GM23248 (cell line): ENCODE data around the gene GALNT17. TPM values are rescaled to one million over a fixed set of nuclear protein-coding genes. Genes with fewer than 3 reads are reported as not detected.

ENCODE experiments used
- DNase-seq: peaks from one replicate; pipeline ENCODE4 v3.0.0-alpha.2; 2015
- H2AFZ ChIP-seq: fragments of 200-600 bp; sonication (generic); 2 replicates; pipeline ENCODE4 v1.6.1; 2016; ENCODE audit warnings: antibody characterized with exemption
- H3F3A ChIP-seq: fragments of 200-600 bp; sonication (generic); 2 replicates; pipeline ENCODE4 v1.6.1; 2016; ENCODE audit warnings: mild to moderate bottlenecking, antibody characterized with exemption, mixed run types; ENCODE audit not compliant: insufficient read depth
- H3K27ac ChIP-seq: fragments of 200-600 bp; sonication (generic); 2 replicates; pipeline ENCODE4 v1.5.1; 2016; ENCODE audit warnings: mild to moderate bottlenecking
- H3K27me3 ChIP-seq: fragments of 200-600 bp; sonication (generic); replicated peaks from 2 replicates; pipeline ENCODE4 v1.6.1; 2016; ENCODE audit warnings: mild to moderate bottlenecking; ENCODE audit not compliant: insufficient read depth
- H3K36me3 ChIP-seq: fragments of 200-600 bp; sonication (generic); 2 replicates; pipeline ENCODE4 v1.6.1; 2016; ENCODE audit warnings: low read depth, mild to moderate bottlenecking
- H3K4me1 ChIP-seq: fragments of 200-600 bp; sonication (generic); 2 replicates; pipeline ENCODE4 v1.6.1; 2016; ENCODE audit warnings: mild to moderate bottlenecking; ENCODE audit not compliant: insufficient read depth
- H3K4me2 ChIP-seq: fragments of 200-600 bp; sonication (generic); one replicate; pipeline ENCODE4 v1.6.1; 2016; ENCODE audit warnings: mild to moderate bottlenecking; ENCODE audit not compliant: unreplicated experiment
- H3K4me3 ChIP-seq: fragments of 200-600 bp; sonication (generic); 2 replicates; pipeline ENCODE4 v1.5.1; 2016; ENCODE audit warnings: mild to moderate bottlenecking
- H3K79me2 ChIP-seq: fragments of 200-600 bp; sonication (generic); 2 replicates; pipeline ENCODE4 v1.6.1; 2016; ENCODE audit warnings: mild to moderate bottlenecking; ENCODE audit not compliant: insufficient read depth
- H3K9ac ChIP-seq: fragments of 200-600 bp; sonication (generic); 2 replicates; pipeline ENCODE4 v1.6.1; 2016; ENCODE audit warnings: mild to moderate bottlenecking
- H3K9me2 ChIP-seq: fragments of 200-600 bp; sonication (generic); 2 replicates; pipeline ENCODE4 v1.6.1; 2016; ENCODE audit warnings: mixed run types, mild to moderate bottlenecking, moderate library complexity; ENCODE audit not compliant: insufficient read depth
- H3K9me3 ChIP-seq: fragments of 200-600 bp; sonication (generic); one replicate; pipeline ENCODE4 v1.6.1; 2017; ENCODE audit warnings: low read depth
- H4K20me1 ChIP-seq: fragments of 200-600 bp; sonication (generic); 2 replicates; pipeline ENCODE4 v1.6.0; 2016; ENCODE audit not compliant: insufficient read depth
- EZH2 ChIP-seq: fragments of 200-600 bp; sonication (generic); IDR thresholded peaks from 2 replicates; pipeline ENCODE4 v1.6.1; 2018; ENCODE audit warnings: antibody characterized with exemption, mild to moderate bottlenecking; ENCODE audit not compliant: insufficient read depth, poor library complexity, severe bottlenecking
- EZH2phosphoT487 ChIP-seq: fragments of 200-600 bp; sonication (generic); IDR thresholded peaks from 2 replicates; pipeline ENCODE4 v1.6.1; 2018; ENCODE audit warnings: antibody characterized with exemption, moderate library complexity, mild to moderate bottlenecking, low read depth; ENCODE audit not compliant: insufficient read depth
- WGBS, 2 experiments: methylation state at CpG; one replicate each; pipeline ENCODE4 v1.1.6; 2015 to 2017; ENCODE audit warnings: low lambda C conversion rate in 2 of 2, low coverage in 1 of 2; ENCODE audit errors: missing lambda C conversion rate in 2 of 2; 5-methylcytosine and 5-hydroxymethylcytosine counted together
- in situ Hi-C: fragments of 300-500 bp; cut with MboI; formaldehyde crosslinking; loops from 2 replicates; pipeline ENCODE4 v1.15.0; 2020
- polyA plus RNA-seq: library from polyadenylated mRNA; unstranded; fragments of >200 nt; fragmentation: Nextera tagmentation; extraction: Ambion mirVana; gene quantifications from 2 replicates; pipeline ENCODE4 v1.2.1, GENCODE V29; 2016
- total RNA-seq: library from RNA; depleted of rRNA; stranded (reverse); fragments of >200 nt; shearing (Covaris generic); gene quantifications from 2 replicates; pipeline ENCODE4 v1.2.3, GENCODE V29; 2014

Gene GALNT17
- total and polyA plus RNA-seq, 2 experiments from 2014 or later: not detected

GRCh38 chr7:71461572-71461971, 329.6 kb downstream of the GALNT17 start:
- Histone ChIP-seq H3K4me1 (no peaks in the 10 kb centered on the region), H3K36me3 (no peaks in the 10 kb centered on the region), H3K4me3 (no peak overlapping the region), H3K9me2 (no peaks in the 10 kb centered on the region), H3K9ac (no peak overlapping the region), H3K4me2 (no peak overlapping the region), H3K9me3 (no peaks in the 10 kb centered on the region), H3F3A (no peaks in the 10 kb centered on the region), H2AFZ (no peak overlapping the region), H3K79me2 (no peaks in the 10 kb centered on the region), H3K27ac (no peak overlapping the region), H3K27me3 (no peaks in the 10 kb centered on the region), H4K20me1 (no peaks in the 10 kb centered on the region)
- 22% methylated on average over 9 of the region's 9 CpGs for WGBS, 2 experiments
- in situ Hi-C loops: no loop called here
- no peak for DNase-seq
- no peak for TF ChIP-seq EZH2
- no peak for TF ChIP-seq EZH2phosphoT487

DNA sequence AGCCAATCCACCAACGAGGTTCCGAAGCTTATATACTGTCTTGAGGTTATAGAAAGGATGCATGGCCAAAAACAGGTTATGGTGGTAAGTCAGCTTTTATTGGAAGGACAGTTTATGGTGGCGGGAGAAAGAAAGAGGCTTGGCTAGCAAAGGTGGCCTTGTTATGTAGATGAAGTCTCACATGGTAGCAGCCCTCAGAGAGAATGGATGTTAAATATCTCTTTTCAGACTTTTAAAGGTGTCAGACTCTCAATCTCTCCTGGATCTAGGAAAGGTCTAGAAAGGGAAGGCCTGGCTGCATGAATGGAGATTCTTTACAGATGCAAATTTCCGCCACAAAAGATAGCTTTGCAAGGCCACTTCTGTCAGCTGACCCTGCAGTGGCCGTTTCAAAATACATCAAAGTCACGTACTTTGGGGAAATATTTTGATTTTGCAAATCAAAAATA, 333.8 kb downstream of the GALNT17 start:
- 21 to 23% methylated on average over 6 of the region's 6 CpGs for WGBS, 2 experiments
- DNase-seq: no peak
- no peak for TF ChIP-seq EZH2
- no peak for TF ChIP-seq EZH2phosphoT487

GRCh38 chr7:71466448-71467145, 334.7 kb downstream of the GALNT17 start:
- H3K9me3 ChIP-seq: no peaks in the 10 kb centered on the region
- H4K20me1 ChIP-seq: no peaks in the 10 kb centered on the region
- 7 to 14% methylated on average over 5 of the region's 5 CpGs for WGBS, 2 experiments
- no peak overlapping the region for H3K9ac ChIP-seq
- no peaks in the 10 kb centered on the region for H3F3A ChIP-seq
- H3K79me2 ChIP-seq: no peaks in the 10 kb centered on the region
- H3K9me2 ChIP-seq: no peaks in the 10 kb centered on the region
- in situ Hi-C loops: no loop called here
- H3K27ac ChIP-seq: no peak overlapping the region
- H3K27me3 ChIP-seq: no peaks in the 10 kb centered on the region
- no peaks in the 10 kb centered on the region for H3K36me3 ChIP-seq
- TF ChIP-seq EZH2 (no peak), EZH2phosphoT487 (no peak)
- H3K4me2 ChIP-seq: no peak overlapping the region
- H3K4me1 ChIP-seq: no peaks in the 10 kb centered on the region
- no peak overlapping the region for H3K4me3 ChIP-seq
- no peak overlapping the region for H2AFZ ChIP-seq
- DNase-seq: no peak

More for the DNA sequence above, 333.8 kb downstream of the GALNT17 start:
- Histone ChIP-seq H3K36me3 (no peaks in the 10 kb centered on the region), H3K9ac (no peak overlapping the region), H3K27ac (no peak overlapping the region), H3K79me2 (no peaks in the 10 kb centered on the region), H3K9me2 (no peaks in the 10 kb centered on the region), H3K4me1 (no peaks in the 10 kb centered on the region), H3K4me3 (no peak overlapping the region), H2AFZ (no peak overlapping the region), H3F3A (no peaks in the 10 kb centered on the region), H3K4me2 (no peak overlapping the region), H3K27me3 (no peaks in the 10 kb centered on the region), H3K9me3 (no peaks in the 10 kb centered on the region), H4K20me1 (no peaks in the 10 kb centered on the region)
- in situ Hi-C loops: no loop called here

GRCh38 chr7:71470326-71470725, 338.4 kb downstream of the GALNT17 start:
- no peak overlapping the region for H3K4me2 ChIP-seq
- DNase-seq: no peak
- H4K20me1 ChIP-seq: no peaks in the 10 kb centered on the region
- H3K9me2 ChIP-seq: no peaks in the 10 kb centered on the region
- H3K4me3 ChIP-seq: no peak overlapping the region
- TF ChIP-seq EZH2: no peak
- no peak for TF ChIP-seq EZH2phosphoT487
- no peaks in the 10 kb centered on the region for H3K36me3 ChIP-seq
- H3K79me2 ChIP-seq: no peaks in the 10 kb centered on the region
- H3K4me1 ChIP-seq: no peaks in the 10 kb centered on the region
- no peaks in the 10 kb centered on the region for H3K27me3 ChIP-seq
- H2AFZ ChIP-seq: no peak overlapping the region
- H3K9ac ChIP-seq: no peak overlapping the region
- 41 to 50% methylated on average over 6 of the region's 6 CpGs for WGBS, 2 experiments
- H3K9me3 ChIP-seq: no peaks in the 10 kb centered on the region
- no peak overlapping the region for H3K27ac ChIP-seq
- in situ Hi-C loops: no loop called here
- H3F3A ChIP-seq: no peaks in the 10 kb centered on the region

DNA sequence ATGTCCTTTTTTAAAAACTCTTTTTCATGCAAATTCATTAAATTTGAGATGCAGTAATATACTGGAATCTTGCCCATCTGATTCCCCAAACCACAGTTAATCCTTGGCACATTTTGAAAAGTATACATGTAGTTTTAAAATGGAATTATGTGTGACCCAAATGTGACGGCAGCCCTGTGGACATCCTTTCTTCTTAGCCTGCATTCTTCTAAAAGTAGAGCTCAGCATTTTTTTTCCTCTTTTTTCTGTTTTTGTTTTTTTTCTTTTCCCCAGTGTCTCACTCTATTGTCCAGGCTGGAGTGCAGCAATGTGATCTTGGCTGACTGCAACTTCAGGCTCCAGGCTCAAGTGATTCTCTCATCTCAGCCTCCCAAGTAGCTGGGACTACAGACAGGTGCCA, 338.9 kb downstream of the GALNT17 start:
- H3K9me3 ChIP-seq: no peaks in the 10 kb centered on the region
- H3K36me3 ChIP-seq: no peaks in the 10 kb centered on the region
- no peak overlapping the region for H3K4me2 ChIP-seq
- H3K27me3 ChIP-seq: no peaks in the 10 kb centered on the region
- H3K4me1 ChIP-seq: no peaks in the 10 kb centered on the region
- H4K20me1 ChIP-seq: no peaks in the 10 kb centered on the region
- H3F3A ChIP-seq: no peaks in the 10 kb centered on the region
- WGBS, 2 experiments: 82 to 91% methylated on average over 1 of the region's 1 CpG
- no peaks in the 10 kb centered on the region for H3K9me2 ChIP-seq
- no peak overlapping the region for H3K27ac ChIP-seq
- H3K9ac ChIP-seq: no peak overlapping the region
- DNase-seq: no peak
- TF ChIP-seq EZH2phosphoT487: no peak
- TF ChIP-seq EZH2: no peak
- H3K79me2 ChIP-seq: no peaks in the 10 kb centered on the region
- H2AFZ ChIP-seq: no peak overlapping the region
- no peak overlapping the region for H3K4me3 ChIP-seq
- in situ Hi-C loops: no loop called here
